Measurements from ENCODE around the gene MYO15A. TPM values are rescaled to one million over a fixed set of nuclear protein-coding genes. Genes with fewer than 3 reads are reported as not detected.

MYO15A gene
- total and polyA plus RNA-seq, 2 donors (not counting 1 experiment from before 2014, with no cell fraction given) = 0.42 to 2.0 TPM

GRCh38 chr17:18148586-18148985 is 40.0 kb downstream of the MYO15A start:
- H3K36me3 ChIP-seq (ENCODE audit: control insufficient read depth, insufficient read depth, low read length) = no peaks in the 10 kb centered on the region
- H3K27me3 ChIP-seq (ENCODE audit: control insufficient read depth, insufficient read depth, low read length) = no peaks in the 10 kb centered on the region
- no peak for TF ChIP-seq EZH2 (IDR thresholded peaks at IDR 0.05; ENCODE audit: low read length, missing control alignments)
- TF ChIP-seq CTCF (conservative IDR thresholded peaks at IDR 0.05 in 1 of 2, IDR thresholded peaks at IDR 0.05 in 1 of 2; ENCODE audit: low read depth in 1 of 2, low read length in 2 of 2) = no peak
- no peaks in the 10 kb centered on the region for H4K20me1 ChIP-seq (ENCODE audit: control insufficient read depth, extremely low read depth, insufficient read depth, low read length)
- no peaks in the 10 kb centered on the region for H3K79me2 ChIP-seq (ENCODE audit: control insufficient read depth, insufficient read depth, low read length)
- H2AFZ ChIP-seq (ENCODE audit: low read length) = no peak overlapping the region
- H3K27ac ChIP-seq (ENCODE audit: insufficient read depth, low read length) = no peak overlapping the region
- H3K4me3 ChIP-seq (replicated peaks in 1 of 4; ENCODE audit: control extremely low read depth in 1 of 4, insufficient read depth in 1 of 4, low read depth in 3 of 4, low read length in 4 of 4) = no peak overlapping the region
- no peak overlapping the region for H3K9ac ChIP-seq (ENCODE audit: insufficient read depth, low read length)
- no peaks in the 10 kb centered on the region for H3K9me3 ChIP-seq (ENCODE audit: control insufficient read depth, insufficient read depth, low read depth, low read length)
- H3K4me1 ChIP-seq (ENCODE audit: control insufficient read depth, extremely low read depth, insufficient read depth, low read length) = no peaks in the 10 kb centered on the region
- H3K4me2 ChIP-seq (ENCODE audit: extremely low read depth, insufficient read depth, low read length) = no peak overlapping the region
- DNase-seq (ENCODE audit: low read depth in 2 of 2) = no peak

DNA sequence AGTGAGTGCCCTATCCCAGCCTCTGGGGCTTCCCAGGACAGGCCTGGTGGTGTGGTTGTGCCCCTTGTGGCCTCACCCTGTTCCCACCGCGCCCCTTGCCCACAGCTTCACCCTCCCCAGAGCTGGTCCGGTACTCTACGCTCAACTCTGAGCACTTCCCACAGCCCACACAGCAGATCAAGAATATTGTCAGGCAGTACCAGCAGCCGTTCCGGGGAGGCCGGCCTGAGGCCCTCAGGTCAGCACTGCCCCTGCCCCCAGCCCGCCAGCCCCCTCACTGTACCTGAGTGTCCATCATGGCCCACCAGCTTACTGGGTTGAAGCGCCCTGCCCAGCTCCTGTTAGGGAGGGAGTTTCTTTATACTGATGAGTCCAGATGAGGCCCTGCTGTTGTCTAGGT is 42.7 kb downstream of the MYO15A start:
- no peaks in the 10 kb centered on the region for H3K9me3 ChIP-seq (ENCODE audit: control insufficient read depth, insufficient read depth, low read depth, low read length)
- no peak for DNase-seq (ENCODE audit: low read depth in 2 of 2)
- H4K20me1 ChIP-seq (ENCODE audit: control insufficient read depth, extremely low read depth, insufficient read depth, low read length) = no peaks in the 10 kb centered on the region
- no peak overlapping the region for H3K4me2 ChIP-seq (ENCODE audit: extremely low read depth, insufficient read depth, low read length)
- H2AFZ ChIP-seq (ENCODE audit: low read length) = no peak overlapping the region
- no peak overlapping the region for H3K4me3 ChIP-seq (replicated peaks in 1 of 4; ENCODE audit: control extremely low read depth in 1 of 4, insufficient read depth in 1 of 4, low read depth in 3 of 4, low read length in 4 of 4)
- H3K27ac ChIP-seq (ENCODE audit: insufficient read depth, low read length) = no peak overlapping the region
- no peak for TF ChIP-seq EZH2 (IDR thresholded peaks at IDR 0.05; ENCODE audit: low read length, missing control alignments)
- no peak for TF ChIP-seq CTCF (conservative IDR thresholded peaks at IDR 0.05 in 1 of 2, IDR thresholded peaks at IDR 0.05 in 1 of 2; ENCODE audit: low read depth in 1 of 2, low read length in 2 of 2)
- no peaks in the 10 kb centered on the region for H3K4me1 ChIP-seq (ENCODE audit: control insufficient read depth, extremely low read depth, insufficient read depth, low read length)
- no peak overlapping the region for H3K9ac ChIP-seq (ENCODE audit: insufficient read depth, low read length)
- no peaks in the 10 kb centered on the region for H3K36me3 ChIP-seq (ENCODE audit: control insufficient read depth, insufficient read depth, low read length)
- no peaks in the 10 kb centered on the region for H3K27me3 ChIP-seq (ENCODE audit: control insufficient read depth, insufficient read depth, low read length)
- no peaks in the 10 kb centered on the region for H3K79me2 ChIP-seq (ENCODE audit: control insufficient read depth, insufficient read depth, low read length)

GRCh38 chr17:18155179-18155578 is 46.6 kb downstream of the MYO15A start:
- Histone ChIP-seq H4K20me1 (ENCODE audit: control insufficient read depth, extremely low read depth, insufficient read depth, low read length) (no peaks in the 10 kb centered on the region), H3K4me2 (ENCODE audit: extremely low read depth, insufficient read depth, low read length) (no peak overlapping the region), H3K4me3 (replicated peaks in 1 of 4; ENCODE audit: control extremely low read depth in 1 of 4, insufficient read depth in 1 of 4, low read depth in 3 of 4, low read length in 4 of 4) (no peak overlapping the region), H3K4me1 (ENCODE audit: control insufficient read depth, extremely low read depth, insufficient read depth, low read length) (peaks cover 9% of the 10 kb centered on the region), H3K27me3 (ENCODE audit: control insufficient read depth, insufficient read depth, low read length) (no peaks in the 10 kb centered on the region), H3K27ac (ENCODE audit: insufficient read depth, low read length) (no peak overlapping the region), H3K9me3 (ENCODE audit: control insufficient read depth, insufficient read depth, low read depth, low read length) (no peaks in the 10 kb centered on the region), H3K36me3 (ENCODE audit: control insufficient read depth, insufficient read depth, low read length) (no peaks in the 10 kb centered on the region), H3K9ac (ENCODE audit: insufficient read depth, low read length) (no peak overlapping the region), H3K79me2 (ENCODE audit: control insufficient read depth, insufficient read depth, low read length) (no peaks in the 10 kb centered on the region), H2AFZ (ENCODE audit: low read length) (no peak overlapping the region)
- TF ChIP-seq EZH2 (IDR thresholded peaks at IDR 0.05; ENCODE audit: low read length, missing control alignments) = no peak
- TF ChIP-seq CTCF (conservative IDR thresholded peaks at IDR 0.05 in 1 of 2, IDR thresholded peaks at IDR 0.05 in 1 of 2; ENCODE audit: low read depth in 1 of 2, low read length in 2 of 2) = no peak
- no peak for DNase-seq (ENCODE audit: low read depth in 2 of 2)
